IMR-90 (cell line): ENCODE data around the gene VAC14. TPM values are rescaled to one million over a fixed set of nuclear protein-coding genes. Genes with fewer than 3 reads are reported as not detected.

Source experiments
- ATAC-seq: fragments of 200-7000 bp; cut with Tn5 transposase; 2 replicates; pipeline ENCODE4 v1.9.1; 2020; ENCODE audit warnings: low read depth, mild to moderate bottlenecking, moderate library complexity
- BruUV-seq: library from RNA; stranded (reverse); fragments of 400-500 nt; replicated peaks from 2 replicates; lab custom pipeline; 2021; lab: Mats Ljungman, UMichigan
- CTCF ChIA-PET: fragments of 300-600 bp; formaldehyde crosslinking; extraction: SDS; loops from one replicate; lab custom pipeline; 2021; ENCODE audit warnings: antibody characterized with exemption; lab: Yijun Ruan, JAX
- POLR2A ChIA-PET: fragments of 300-600 bp; sonication (Branson Sonifier 250); formaldehyde crosslinking; loops from one replicate; lab custom pipeline; 2022; ENCODE audit warnings: antibody characterized with exemption; ENCODE audit not compliant: unreplicated experiment; lab: Charles Lee
- DNase-seq: peaks from one replicate; pipeline ENCODE4 v3.0.0; 2013
- H2AFZ ChIP-seq: replicated peaks from 2 replicates; pipeline ENCODE3; 2013; ENCODE audit warnings: low read length, mild to moderate bottlenecking; ENCODE audit not compliant: poor library complexity
- H2AK5ac ChIP-seq: 2 replicates; pipeline ENCODE4 v1.6.1; 2013; ENCODE audit warnings: low read depth, low read length, inconsistent platforms
- H2AK9ac ChIP-seq: replicated peaks from 2 replicates; pipeline ENCODE3; 2013; ENCODE audit warnings: mild to moderate bottlenecking, low read depth, low read length, moderate library complexity; ENCODE audit not compliant: poor library complexity
- H2BK120ac ChIP-seq: 2 replicates; pipeline ENCODE4 v1.6.1; 2013; ENCODE audit warnings: low read depth, low read length, inconsistent platforms
- H2BK15ac ChIP-seq: 3 replicates; pipeline ENCODE4 v1.6.1; 2013; ENCODE audit warnings: low read depth, low read length, inconsistent platforms
- H2BK20ac ChIP-seq: 2 replicates; pipeline ENCODE4 v1.6.1; 2013; ENCODE audit warnings: low read depth, mild to moderate bottlenecking, inconsistent platforms, low read length, moderate library complexity
- H2BK5ac ChIP-seq: 2 replicates; pipeline ENCODE4 v1.6.1; 2013; ENCODE audit warnings: mild to moderate bottlenecking, low read depth, low read length, inconsistent platforms; ENCODE audit not compliant: poor library complexity, severe bottlenecking
- H3K14ac ChIP-seq: replicated peaks from 2 replicates; pipeline ENCODE4 v1.6.1; 2013; ENCODE audit warnings: low read depth, low read length, inconsistent platforms
- H3K18ac ChIP-seq: 2 replicates; pipeline ENCODE4 v1.6.1; 2013; ENCODE audit warnings: low read depth, low read length, control low read depth
- H3K23ac ChIP-seq: 2 replicates; pipeline ENCODE4 v1.6.1; 2013; ENCODE audit warnings: low read depth, low read length, inconsistent platforms
- H3K27ac ChIP-seq: 2 replicates; pipeline ENCODE4 v1.5.1; 2013; ENCODE audit warnings: mild to moderate bottlenecking, control low read depth, low read length; ENCODE audit not compliant: insufficient read depth
- H3K27me3 ChIP-seq: 2 replicates; pipeline ENCODE4 v1.6.1; 2013; ENCODE audit warnings: low read length; ENCODE audit not compliant: control insufficient read depth, insufficient read depth
- H3K36me3 ChIP-seq: 2 replicates; pipeline ENCODE4 v1.6.1; 2013; ENCODE audit warnings: low read length, mixed read lengths; ENCODE audit not compliant: control insufficient read depth, insufficient read depth
- H3K4ac ChIP-seq: 2 replicates; pipeline ENCODE4 v1.6.1; 2013; ENCODE audit warnings: low read depth, low read length, inconsistent platforms
- H3K4me1 ChIP-seq: 2 replicates; pipeline ENCODE4 v1.6.1; 2013; ENCODE audit warnings: low read length, mixed read lengths; ENCODE audit not compliant: control insufficient read depth, insufficient read depth
- H3K4me2 ChIP-seq: 2 replicates; pipeline ENCODE4 v1.6.1; 2013; ENCODE audit warnings: low read depth, mild to moderate bottlenecking, control low read depth, low read length, moderate library complexity
- H3K4me3 ChIP-seq: 2 replicates; pipeline ENCODE4 v1.5.1; 2013; ENCODE audit warnings: low read depth, mild to moderate bottlenecking, control low read depth, low read length, moderate library complexity; ENCODE audit not compliant: insufficient read depth
- H3K56ac ChIP-seq: 2 replicates; pipeline ENCODE4 v1.6.1; 2013; ENCODE audit warnings: low read length, inconsistent platforms; ENCODE audit not compliant: insufficient read depth; ENCODE audit errors: extremely low read depth
- H3K79me1 ChIP-seq, 2 experiments: 2 replicates each; pipeline ENCODE4 v1.6.1; 2013; ENCODE audit warnings: low read length in 2 of 2, inconsistent platforms in 1 of 2, low read depth in 1 of 2
- H3K9ac ChIP-seq: 2 replicates; pipeline ENCODE4 v1.6.1; 2013; ENCODE audit warnings: low read depth, low read length, control low read depth
- H3K9me1 ChIP-seq: 2 replicates; pipeline ENCODE4 v1.6.1; 2013; ENCODE audit warnings: low read length, inconsistent platforms; ENCODE audit not compliant: insufficient read depth
- H3K9me3 ChIP-seq: 2 replicates; pipeline ENCODE4 v1.6.1; 2013; ENCODE audit warnings: low read length; ENCODE audit not compliant: control insufficient read depth, insufficient read depth
- H4K20me1 ChIP-seq: 2 replicates; pipeline ENCODE4 v1.6.1; 2013; ENCODE audit warnings: low read length, inconsistent platforms; ENCODE audit not compliant: insufficient read depth
- H4K5ac ChIP-seq: 2 replicates; pipeline ENCODE4 v1.6.1; 2013; ENCODE audit warnings: mild to moderate bottlenecking, low read depth, low read length, control low read depth
- H4K8ac ChIP-seq, 2 experiments: 2 replicates each; pipeline ENCODE4 v1.6.1; 2013; ENCODE audit warnings: low read depth in 2 of 2, low read length in 2 of 2, control low read depth in 1 of 2, inconsistent platforms in 1 of 2
- H4K91ac ChIP-seq: 2 replicates; pipeline ENCODE4 v1.6.1; 2013; ENCODE audit warnings: low read depth, low read length, inconsistent platforms; ENCODE audit not compliant: insufficient read depth
- BHLHE40 ChIP-seq: fragments of 150-350 bp; IDR thresholded peaks from 2 replicates; pipeline ENCODE4 v1.6.1; 2016; ENCODE audit warnings: mild to moderate bottlenecking, low read depth, low read length
- CEBPB ChIP-seq: IDR thresholded peaks from 2 replicates; pipeline ENCODE4 v1.6.1; 2012; ENCODE audit warnings: low read depth, low read length, improper control_type of control experiment
- CHD1 ChIP-seq: IDR thresholded peaks from 2 replicates; pipeline ENCODE4 v1.6.1; 2012; ENCODE audit warnings: low read depth, low read length, improper control_type of control experiment
- FOS ChIP-seq: fragments of 150-350 bp; IDR thresholded peaks from 2 replicates; pipeline ENCODE4 v1.6.1; 2016; ENCODE audit warnings: low read depth, low read length
- MAFK ChIP-seq: IDR thresholded peaks from 2 replicates; pipeline ENCODE4 v1.6.1; 2012; ENCODE audit warnings: low read depth, low read length, improper control_type of control experiment
- MAZ ChIP-seq: IDR thresholded peaks from 2 replicates; pipeline ENCODE4 v1.6.1; 2012; ENCODE audit warnings: low read depth, mild to moderate bottlenecking, low read length, improper control_type of control experiment, moderate library complexity, borderline replicate concordance
- MXI1 ChIP-seq: IDR thresholded peaks from 2 replicates; pipeline ENCODE4 v1.6.1; 2012; ENCODE audit warnings: low read depth, mild to moderate bottlenecking, low read length, moderate library complexity, borderline replicate concordance
- NFE2L2 ChIP-seq: fragments of 150-350 bp; IDR thresholded peaks from 2 replicates; pipeline ENCODE4 v1.6.1; 2016; ENCODE audit warnings: low read depth, mild to moderate bottlenecking, low read length
- POLR2A ChIP-seq: IDR thresholded peaks from 2 replicates; pipeline ENCODE4 v1.6.1; 2012; ENCODE audit warnings: mild to moderate bottlenecking, low read depth, low read length
- RAD21 ChIP-seq: IDR thresholded peaks from 2 replicates; pipeline ENCODE4 v1.6.1; 2012; ENCODE audit warnings: low read length, improper control_type of control experiment
- RCOR1 ChIP-seq: IDR thresholded peaks from 2 replicates; pipeline ENCODE4 v1.6.1; 2012; ENCODE audit warnings: mild to moderate bottlenecking, low read length, improper control_type of control experiment; ENCODE audit not compliant: insufficient replicate concordance
- RFX5 ChIP-seq: IDR thresholded peaks from 2 replicates; pipeline ENCODE4 v1.8.0; 2012; ENCODE audit warnings: low read depth, mild to moderate bottlenecking, low read length, moderate library complexity
- SMC3 ChIP-seq: fragments of 150-350 bp; IDR thresholded peaks from 2 replicates; pipeline ENCODE4 v1.6.1; 2016; ENCODE audit warnings: low read depth, mild to moderate bottlenecking, antibody characterized with exemption, low read length, moderate library complexity
- WGBS, 2 experiments: methylation state at CpG; one replicate each; pipeline versions ENCODE4 v1.1.5 to v1.1.7; 2013; ENCODE audit warnings: missing lambda C conversion rate in 2 of 2; ENCODE audit not compliant: insufficient read length in 1 of 2; ENCODE audit errors: extremely low coverage in 2 of 2; 5-methylcytosine and 5-hydroxymethylcytosine counted together
- dilution Hi-C: fragments of 300-500 bp; cut with HindIII; formaldehyde crosslinking; loops from one replicate; pipeline ENCODE4 v1.14.3; 2018; ENCODE audit warnings: low sequenced_read_pairs; ENCODE audit not compliant: unreplicated experiment
- in situ Hi-C: fragments of 300-500 bp; cut with MboI; formaldehyde crosslinking; loops from 3 replicates; pipeline ENCODE4 v1.14.3; 2019; ENCODE audit warnings: low sequenced_read_pairs, inconsistent platforms, mixed read lengths
- intact Hi-C: fragments of 100-400 bp; cut with micrococcal nuclease; formaldehyde crosslinking; loops from 2 replicates; pipeline ENCODE4 v1.10.0; 2022
- polyA plus RNA-seq, 3 experiments: library from polyadenylated mRNA; depleted of rRNA; stranded (reverse); fragments of >200 nt; gene quantifications; 2 replicates each; pipeline ENCODE4 v1.2.3, GENCODE V29; 2012; ENCODE audit warnings: low replicate concordance in 1 of 3
- total RNA-seq: library from RNA; depleted of rRNA; stranded (reverse); fragments of >200 nt; gene quantifications from 2 replicates; pipeline ENCODE4 v1.2.3, GENCODE V29; 2012
- TF ChIP-seq, protein P1 (sequence below): fragments of 150-350 bp; IDR thresholded peaks from 2 replicates; pipeline ENCODE4 v1.6.1; 2017; ENCODE audit warnings: mild to moderate bottlenecking, antibody characterized with exemption, low read length, low read depth
- TF ChIP-seq, protein P2 (sequence below): conservative IDR thresholded peaks from 2 replicates; pipeline ENCODE4 v1.5.1; 2012; ENCODE audit warnings: mild to moderate bottlenecking, low read depth, low read length, improper control_type of control experiment
- TF ChIP-seq, protein P3 (sequence below): fragments of 150-350 bp; IDR thresholded peaks from 2 replicates; pipeline ENCODE4 v1.6.1; 2016; ENCODE audit warnings: low read depth, mild to moderate bottlenecking, low read length, moderate library complexity, borderline replicate concordance

VAC14 gene
- total and polyA plus RNA-seq, 2 of the 4 experiments (the other 2 are of a cell fraction): 21.1 to 40.2 TPM

DNA sequence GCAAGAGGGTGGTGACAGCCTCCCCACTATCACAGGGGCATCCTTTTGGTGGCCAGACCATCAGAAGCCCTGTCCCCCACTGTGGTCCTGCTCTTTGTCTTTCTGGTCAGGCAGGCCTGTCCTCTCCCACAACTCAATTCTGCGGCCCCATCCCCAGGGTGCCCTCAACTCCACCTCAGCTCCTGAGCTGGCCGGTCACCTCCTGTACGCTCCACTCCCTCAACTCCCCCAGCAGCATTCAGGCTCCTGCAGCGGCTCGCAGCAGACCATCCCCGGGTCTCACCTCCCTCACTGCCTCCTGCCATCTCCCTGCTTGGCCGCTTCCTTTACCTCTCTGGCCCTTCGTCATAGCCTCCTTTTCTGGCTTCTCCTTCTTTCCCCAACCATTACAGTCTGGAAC is 71.7 kb downstream of the VAC14 start:
- peaks cover 13% of the 10 kb centered on the region for H3K4me1 ChIP-seq
- ChIA-PET POLR2A (no interaction called here), CTCF (no interaction called here)
- H2AFZ ChIP-seq: peak overlapping the region; percentile 18
- no peak overlapping the region for H2BK5ac ChIP-seq
- H3K79me1 ChIP-seq: peaks cover 0 to 19% of the 10 kb centered on the region in 2 experiments; a peak in 3 of 4 replicates
- H4K8ac ChIP-seq: no peak overlapping the region
- no peak overlapping the region for H4K91ac ChIP-seq
- H3K36me3 ChIP-seq: peaks cover 12% of the 10 kb centered on the region; the same call in 1 of the 2 replicates
- no peak overlapping the region for H4K5ac ChIP-seq
- no peak overlapping the region for H2BK20ac ChIP-seq
- WGBS, 2 experiments: 100% methylated on average over 5 of the region's 8 CpGs; no CpG with 5 or more reads in 1 of the 2 experiments
- dilution Hi-C loops: no loop called here
- no peak overlapping the region for H3K4me3 ChIP-seq
- H3K23ac ChIP-seq: no peak overlapping the region
- BruUV-seq: no TSS peak
- no peak overlapping the region for H3K27ac ChIP-seq
- H3K9me1 ChIP-seq: no peaks in the 10 kb centered on the region
- no peak overlapping the region for H3K18ac ChIP-seq
- intact Hi-C loops: no loop called here
- no peak overlapping the region for H3K4ac ChIP-seq
- H4K20me1 ChIP-seq: no peaks in the 10 kb centered on the region
- no peak overlapping the region for H3K4me2 ChIP-seq
- no peak overlapping the region for H3K9ac ChIP-seq
- H2AK5ac ChIP-seq: no peak overlapping the region
- in situ Hi-C loops: no loop called here
- TF ChIP-seq CHD1 (no peak), MAZ (no peak), RAD21 (no peak), MAFK (no peak), BHLHE40 (no peak), MXI1 (no peak), RFX5 (no peak), CEBPB (no peak), POLR2A (no peak), RCOR1 (no peak), SMC3 (no peak), NFE2L2 (no peak), FOS (no peak)
- TF ChIP-seq, protein P1, sequence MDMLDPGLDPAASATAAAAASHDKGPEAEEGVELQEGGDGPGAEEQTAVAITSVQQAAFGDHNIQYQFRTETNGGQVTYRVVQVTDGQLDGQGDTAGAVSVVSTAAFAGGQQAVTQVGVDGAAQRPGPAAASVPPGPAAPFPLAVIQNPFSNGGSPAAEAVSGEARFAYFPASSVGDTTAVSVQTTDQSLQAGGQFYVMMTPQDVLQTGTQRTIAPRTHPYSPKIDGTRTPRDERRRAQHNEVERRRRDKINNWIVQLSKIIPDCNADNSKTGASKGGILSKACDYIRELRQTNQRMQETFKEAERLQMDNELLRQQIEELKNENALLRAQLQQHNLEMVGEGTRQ: no peak
- TF ChIP-seq, protein P2, sequence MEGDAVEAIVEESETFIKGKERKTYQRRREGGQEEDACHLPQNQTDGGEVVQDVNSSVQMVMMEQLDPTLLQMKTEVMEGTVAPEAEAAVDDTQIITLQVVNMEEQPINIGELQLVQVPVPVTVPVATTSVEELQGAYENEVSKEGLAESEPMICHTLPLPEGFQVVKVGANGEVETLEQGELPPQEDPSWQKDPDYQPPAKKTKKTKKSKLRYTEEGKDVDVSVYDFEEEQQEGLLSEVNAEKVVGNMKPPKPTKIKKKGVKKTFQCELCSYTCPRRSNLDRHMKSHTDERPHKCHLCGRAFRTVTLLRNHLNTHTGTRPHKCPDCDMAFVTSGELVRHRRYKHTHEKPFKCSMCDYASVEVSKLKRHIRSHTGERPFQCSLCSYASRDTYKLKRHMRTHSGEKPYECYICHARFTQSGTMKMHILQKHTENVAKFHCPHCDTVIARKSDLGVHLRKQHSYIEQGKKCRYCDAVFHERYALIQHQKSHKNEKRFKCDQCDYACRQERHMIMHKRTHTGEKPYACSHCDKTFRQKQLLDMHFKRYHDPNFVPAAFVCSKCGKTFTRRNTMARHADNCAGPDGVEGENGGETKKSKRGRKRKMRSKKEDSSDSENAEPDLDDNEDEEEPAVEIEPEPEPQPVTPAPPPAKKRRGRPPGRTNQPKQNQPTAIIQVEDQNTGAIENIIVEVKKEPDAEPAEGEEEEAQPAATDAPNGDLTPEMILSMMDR: no peak
- TF ChIP-seq, protein P3, sequence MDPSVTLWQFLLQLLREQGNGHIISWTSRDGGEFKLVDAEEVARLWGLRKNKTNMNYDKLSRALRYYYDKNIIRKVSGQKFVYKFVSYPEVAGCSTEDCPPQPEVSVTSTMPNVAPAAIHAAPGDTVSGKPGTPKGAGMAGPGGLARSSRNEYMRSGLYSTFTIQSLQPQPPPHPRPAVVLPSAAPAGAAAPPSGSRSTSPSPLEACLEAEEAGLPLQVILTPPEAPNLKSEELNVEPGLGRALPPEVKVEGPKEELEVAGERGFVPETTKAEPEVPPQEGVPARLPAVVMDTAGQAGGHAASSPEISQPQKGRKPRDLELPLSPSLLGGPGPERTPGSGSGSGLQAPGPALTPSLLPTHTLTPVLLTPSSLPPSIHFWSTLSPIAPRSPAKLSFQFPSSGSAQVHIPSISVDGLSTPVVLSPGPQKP: no peak
- no peak overlapping the region for H2BK120ac ChIP-seq
- no peak overlapping the region for H3K14ac ChIP-seq
- no peak for ATAC-seq
- H3K56ac ChIP-seq: no peak overlapping the region
- no peak overlapping the region for H2AK9ac ChIP-seq
- no peak overlapping the region for H2BK15ac ChIP-seq
- H3K27me3 ChIP-seq: no peaks in the 10 kb centered on the region
- no peaks in the 10 kb centered on the region for H3K9me3 ChIP-seq
- no peak for DNase-seq
